Naive thymus-derived CD8-positive, alpha-beta T cell (primary cell): Measurements from ENCODE around the gene ZNF33B. TPM values are rescaled to one million over a fixed set of nuclear protein-coding genes. Genes with fewer than 3 reads are reported as not detected.
"Not testable (repeated sequence)": the region's sequence is repeated elsewhere in the genome, so short reads cannot be mapped to it uniquely, and the experiment has no call there.

Source experiments
- ATAC-seq, 2 donors: fragments of 150-1000 bp; cut with Tn5 transposase in 1 of 2; sonication (Bioruptor Pico), chemical (Tn5 transposase) in 1 of 2; 1 replicate in 1 of 2; 2 replicates in 1 of 2; pipeline ENCODE4 v1.10.0; 2021; ENCODE audit warnings: mild to moderate bottlenecking in 2 of 2, moderate library complexity in 2 of 2
- POLR2A ChIA-PET: fragments of 350-600 bp; sonication (Branson Sonifier 250); formaldehyde crosslinking; loops from one replicate; lab custom pipeline; 2021; ENCODE audit warnings: antibody characterized with exemption; lab: Charles Lee
- DNase-seq, 10 donors: peaks; one replicate each; pipeline versions ENCODE4 v3.0.0 to v3.0.0-alpha.2; 2020 to 2022
- H3K27ac Mint-ChIP-seq, 10 donors: one replicate each; pipeline ENCODE4 v1.8.0; 2020 to 2022; ENCODE audit warnings: mild to moderate bottlenecking in 10 of 10, mixed read lengths in 10 of 10, moderate library complexity in 4 of 10, inconsistent platforms in 1 of 10
- H3K27me3 Mint-ChIP-seq, 5 donors: one replicate each; pipeline ENCODE4 v1.8.0; 2021 to 2022; ENCODE audit warnings: mixed read lengths in 5 of 5
- H3K36me3 Mint-ChIP-seq, 3 donors: one replicate each; pipeline ENCODE4 v1.8.0; 2020 to 2022; ENCODE audit warnings: mixed read lengths in 3 of 3, mild to moderate bottlenecking in 2 of 3, inconsistent platforms in 1 of 3
- H3K4me1 Mint-ChIP-seq, 4 donors: one replicate each; pipeline ENCODE4 v1.8.0; 2021 to 2022; ENCODE audit warnings: mixed read lengths in 4 of 4
- H3K4me3 Mint-ChIP-seq, 10 donors: one replicate each; pipeline ENCODE4 v1.8.0; 2020 to 2022; ENCODE audit warnings: mild to moderate bottlenecking in 10 of 10, mixed read lengths in 10 of 10, moderate library complexity in 6 of 10, inconsistent platforms in 1 of 10
- H3K9me3 Mint-ChIP-seq, 9 donors: one replicate each; pipeline ENCODE4 v1.8.0; 2020 to 2022; ENCODE audit warnings: mixed read lengths in 9 of 9, mild to moderate bottlenecking in 3 of 9, inconsistent platforms in 1 of 9, moderate library complexity in 1 of 9
- polyA plus RNA-seq, 3 donors: library from polyadenylated mRNA; unstranded; fragments of 300-500 nt; fragmentation: Illumina TruSeq; gene quantifications; one replicate each; pipeline ENCODE4 v1.2.3, GENCODE V29; 2021
- total RNA-seq, 8 experiments: library from RNA in 2 of 8; stranded (reverse) in 2 of 8; gene quantifications; one replicate each; pipeline ENCODE4 v1.2.3 and lab custom pipeline; 2021 to 2026

ZNF33B gene
- total RNA-seq (10 to 100 TPM; 64.4 to 64.6 TPM), polyA plus RNA-seq (10 to 100 TPM in 1 of 3 donors, 1 to 10 TPM in 2; 6.9 to 12.9 (median 9.7) TPM), total RNA-seq (lab: John Stamatoyannopoulos, UW) (16.6 to 131 (median 50.1) reads per million in 6 experiments)

GRCh38 chr10:42638055-42638820 lies at the start of gene ZNF33B:
Gene ZNF33B (minus strand): TSS chr10:42638570. CDS start chr10:42636928, 1,642 bp downstream.
- peak within 1 kb of the TSS; percentile 91 to 99 (median 97) for H3K4me3 Mint-ChIP-seq
- H3K4me1 Mint-ChIP-seq = peaks cover 19 to 43% (median 40%) of the 10 kb centered on the region in 4 donors
- peak within 1 kb of the TSS; percentile 94 to 99 (median 98) for H3K27ac Mint-ChIP-seq
- ATAC-seq (peak; percentile 93 to 94), DNase-seq (peak; percentile 80 to 97 (median 93))
- no peaks in the 10 kb centered on the region for H3K27me3 Mint-ChIP-seq
- no peaks in the 10 kb centered on the region for H3K9me3 Mint-ChIP-seq
- peaks cover 0 to 31% (median 17%) of the 10 kb centered on the region in 3 donors for H3K36me3 Mint-ChIP-seq
- POLR2A ChIA-PET = interaction anchor here (0.8 to 1.8 kb wide), 6 partner anchors 11 to 1011 kb away, joined by 3 to 6 read pairs (median 4); partner anchors contain the start of genes BMS1, CSGALNACT2 and ZNF32

GRCh38 chr10:42684517-42684916 lies 46.1 kb upstream of the ZNF33B start:
- H3K9me3 Mint-ChIP-seq = no peaks in the 10 kb centered on the region
- H3K4me1 Mint-ChIP-seq = peaks cover 0 to 5% (median 2%) of the 10 kb centered on the region in 4 donors
- DNase-seq (no peak), ATAC-seq (no peak)
- peaks cover 0 to 12% (median 2%) of the 10 kb centered on the region in 5 donors for H3K27me3 Mint-ChIP-seq
- H3K36me3 Mint-ChIP-seq = peaks cover 0 to 2% (median 0%) of the 10 kb centered on the region in 3 donors
- POLR2A ChIA-PET = no interaction called here
- no peak overlapping the region for H3K4me3 Mint-ChIP-seq
- no peak overlapping the region for H3K27ac Mint-ChIP-seq

- H3K36me3 Mint-ChIP-seq = peaks cover 2 to 8% (median 6%) of the 10 kb centered on the region in 3 donors
- peaks cover 0 to 15% (median 4%) of the 10 kb centered on the region in 5 donors for H3K27me3 Mint-ChIP-seq
- H3K4me1 Mint-ChIP-seq = peaks cover 0 to 4% (median 0%) of the 10 kb centered on the region in 4 donors
- POLR2A ChIA-PET = no interaction called here
- peaks cover 0 to 12% (median 5%) of the 10 kb centered on the region in 9 donors for H3K9me3 Mint-ChIP-seq
- DNase-seq (no peak), ATAC-seq (no peak)
- no peak overlapping the region for H3K27ac Mint-ChIP-seq
- H3K4me3 Mint-ChIP-seq = no peak overlapping the region
Measured at GRCh38 chr10:42680267-42680666, 41.9 kb upstream of the ZNF33B start.

- peaks cover 0 to 12% (median 5%) of the 10 kb centered on the region in 9 donors for H3K9me3 Mint-ChIP-seq
- H3K4me1 Mint-ChIP-seq, ATAC-seq, H3K36me3 Mint-ChIP-seq, H3K27ac Mint-ChIP-seq, H3K4me3 Mint-ChIP-seq, POLR2A ChIA-PET, DNase-seq: not testable (repeated sequence)
- peaks cover 6 to 30% (median 17%) of the 10 kb centered on the region in 5 donors for H3K27me3 Mint-ChIP-seq
Measured at GRCh38 chr10:42665181-42665979, 27.0 kb upstream of the ZNF33B start.

- Mint-ChIP-seq H3K9me3 (no peaks in the 10 kb centered on the region), H3K4me1 (peaks cover 4 to 7% (median 7%) of the 10 kb centered on the region in 4 donors), H3K27me3 (peaks cover 0 to 8% (median 3%) of the 10 kb centered on the region in 5 donors), H3K4me3 (no peak overlapping the region), H3K27ac (no peak overlapping the region), H3K36me3 (peaks cover 0 to 2% (median 0%) of the 10 kb centered on the region in 3 donors)
- POLR2A ChIA-PET = no interaction called here
- no peak for ATAC-seq
- no peak for DNase-seq
Measured at GRCh38 chr10:42654419-42654818, 16.0 kb upstream of the ZNF33B start.

GRCh38 chr10:42652858-42653257 lies 14.5 kb upstream of the ZNF33B start:
- Mint-ChIP-seq H3K36me3 (peaks cover 0 to 2% (median 0%) of the 10 kb centered on the region in 3 donors), H3K9me3 (no peaks in the 10 kb centered on the region), H3K27ac (no peak overlapping the region), H3K4me1 (peaks cover 4 to 7% (median 7%) of the 10 kb centered on the region in 4 donors), H3K27me3 (peaks cover 0 to 8% (median 3%) of the 10 kb centered on the region in 5 donors), H3K4me3 (no peak overlapping the region)
- POLR2A ChIA-PET = no interaction called here
- ATAC-seq (no peak), DNase-seq (no peak)

GRCh38 chr10:42650374-42650773 lies 12.0 kb upstream of the ZNF33B start:
- Mint-ChIP-seq H3K4me1 (peaks cover 4 to 7% (median 7%) of the 10 kb centered on the region in 4 donors), H3K27ac (peak overlapping the region in 5 of 10 donors; percentile 0 to 67 (median 3))

GRCh38 chr10:42648512-42648911 lies 10.1 kb upstream of the ZNF33B start:
- Mint-ChIP-seq H3K36me3 (peaks cover 0 to 9% (median 2%) of the 10 kb centered on the region in 3 donors), H3K4me3 (no peak overlapping the region), H3K9me3 (no peaks in the 10 kb centered on the region), H3K27ac (no peak overlapping the region), H3K27me3 (peaks cover 0 to 13% (median 3%) of the 10 kb centered on the region in 5 donors), H3K4me1 (peaks cover 4 to 7% (median 7%) of the 10 kb centered on the region in 4 donors)
- no peak for DNase-seq
- POLR2A ChIA-PET = no interaction called here
- no peak for ATAC-seq

More at GRCh38 chr10:42650374-42650773, 12.0 kb upstream of the ZNF33B start:
- Mint-ChIP-seq H3K9me3 (no peaks in the 10 kb centered on the region), H3K4me3 (no peak overlapping the region), H3K27me3 (peaks cover 3 to 13% (median 4%) of the 10 kb centered on the region in 5 donors), H3K36me3 (peaks cover 0 to 9% (median 4%) of the 10 kb centered on the region in 3 donors)
- ATAC-seq = no peak
- POLR2A ChIA-PET = no interaction called here
- DNase-seq = no peak

GRCh38 chr10:42646687-42647640 lies 8.6 kb upstream of the ZNF33B start:
- Mint-ChIP-seq H3K27me3 (peaks cover 0 to 13% (median 1%) of the 10 kb centered on the region in 5 donors), H3K27ac (no peak overlapping the region), H3K4me1 (peaks cover 4 to 7% (median 7%) of the 10 kb centered on the region in 4 donors), H3K36me3 (peaks cover 0 to 9% (median 2%) of the 10 kb centered on the region in 3 donors), H3K4me3 (no peak overlapping the region), H3K9me3 (no peaks in the 10 kb centered on the region)
- no peak for DNase-seq
- no peak for ATAC-seq
- POLR2A ChIA-PET = no interaction called here

GRCh38 chr10:42646214-42646613 lies 7.8 kb upstream of the ZNF33B start:
- Mint-ChIP-seq H3K4me1 (peaks cover 4 to 7% (median 7%) of the 10 kb centered on the region in 4 donors), H3K9me3 (no peaks in the 10 kb centered on the region), H3K27me3 (peaks cover 0 to 13% (median 1%) of the 10 kb centered on the region in 5 donors), H3K4me3 (no peak overlapping the region), H3K36me3 (peaks cover 0 to 9% (median 2%) of the 10 kb centered on the region in 3 donors), H3K27ac (no peak overlapping the region)
- ATAC-seq = no peak
- POLR2A ChIA-PET = no interaction called here
- no peak for DNase-seq

GRCh38 chr10:42645516-42645915 lies 7.1 kb upstream of the ZNF33B start:
- H3K27ac Mint-ChIP-seq = peak overlapping the region in 1 of 10 donors; percentile 23
- ATAC-seq (no peak), DNase-seq (no peak)
- H3K36me3 Mint-ChIP-seq = peaks cover 0 to 9% (median 2%) of the 10 kb centered on the region in 3 donors
- H3K27me3 Mint-ChIP-seq = peaks cover 0 to 13% (median 1%) of the 10 kb centered on the region in 5 donors
- no peaks in the 10 kb centered on the region for H3K9me3 Mint-ChIP-seq
- POLR2A ChIA-PET = no interaction called here
- no peak overlapping the region for H3K4me3 Mint-ChIP-seq
- H3K4me1 Mint-ChIP-seq = peaks cover 3 to 7% (median 5%) of the 10 kb centered on the region in 4 donors
